GM12878 (cell line): ENCODE measurements around the gene RAP1GAP2. TPM values are rescaled to one million over a fixed set of nuclear protein-coding genes. Genes with fewer than 3 reads are reported as not detected.
A peak's percentile ranks its signal among the peaks of the same experiment; 100 is the strongest.

Source experiments
- ASH2L ChIP-seq: fragments of 300-600, 200-600 bp; sonication (generic); IDR thresholded peaks from 2 replicates; pipeline ENCODE4 v1.6.1; 2017; ENCODE audit warnings: low read depth, mild to moderate bottlenecking, borderline replicate concordance
- BACH1 ChIP-seq: fragments of 450-650 bp; IDR thresholded peaks from 2 replicates; pipeline ENCODE4 v1.6.1; 2017; ENCODE audit warnings: mild to moderate bottlenecking, borderline replicate concordance
- CHD2 ChIP-seq: IDR thresholded peaks from 2 replicates; pipeline ENCODE4 v1.6.1; 2011; ENCODE audit warnings: low read depth, low read length, improper control_type of control experiment, borderline replicate concordance
- E2F8 ChIP-seq: fragments of 450-650 bp; IDR thresholded peaks from 2 replicates; pipeline ENCODE4 v1.6.1; 2018; ENCODE audit warnings: mild to moderate bottlenecking, low read depth, moderate library complexity; ENCODE audit not compliant: partially characterized antibody
- ELK1 ChIP-seq: IDR thresholded peaks from 2 replicates; pipeline ENCODE4 v1.6.1; 2012; ENCODE audit warnings: low read depth, low read length, improper control_type of control experiment
- LARP7 ChIP-seq: fragments of 450-650 bp; IDR thresholded peaks from 2 replicates; pipeline ENCODE4 v1.6.1; 2017; ENCODE audit warnings: mild to moderate bottlenecking
- MLLT1 ChIP-seq: fragments of 450-650 bp; IDR thresholded peaks from 2 replicates; pipeline ENCODE4 v1.6.1; 2016; ENCODE audit warnings: mild to moderate bottlenecking
- NR2C1 ChIP-seq: fragments of 450-650 bp; IDR thresholded peaks from 2 replicates; pipeline ENCODE4 v1.6.1; 2017; ENCODE audit warnings: antibody characterized with exemption, mild to moderate bottlenecking, moderate library complexity
- NR2C2 ChIP-seq: IDR thresholded peaks from 2 replicates; pipeline ENCODE4 v1.6.1; 2011; ENCODE audit warnings: borderline replicate concordance, low read depth; ENCODE audit not compliant: control insufficient read depth, insufficient read length
- NR2F1 ChIP-seq: fragments of 450-650 bp; conservative IDR thresholded peaks from 2 replicates; pipeline ENCODE4 v1.6.1; 2017; ENCODE audit warnings: mild to moderate bottlenecking
- RELB ChIP-seq: fragments of 450-650 bp; IDR thresholded peaks from 2 replicates; pipeline ENCODE4 v1.6.1; 2017; ENCODE audit warnings: low read depth, mild to moderate bottlenecking, moderate library complexity
- SP1 ChIP-seq: IDR thresholded peaks from one replicate; pipeline ENCODE4 v1.6.1; 2011; ENCODE audit warnings: low read depth, low read length
- ZBTB40 ChIP-seq: fragments of 450-650 bp; IDR thresholded peaks from 2 replicates; pipeline ENCODE4 v1.6.1; 2016; ENCODE audit warnings: mild to moderate bottlenecking, moderate library complexity, borderline replicate concordance
- polyA plus RNA-seq, 11 experiments: library from polyadenylated mRNA; depleted of rRNA in 4 of 11; unstranded in 6 of 11; stranded (reverse) in 5 of 11; fragments of >200 nt; fragmentation: Nextera tagmentation in 4 of 11; fragmentation: Illumina TruSeq in 1 of 11; extraction: Ambion mirVana in 4 of 11; extraction: Trizol in 1 of 11; gene quantifications; 1 replicate in 1 of 11; 2 replicates in 10 of 11; pipeline versions ENCODE4 v1.2.1 to v1.2.3, GENCODE V29; 2011 to 2016; ENCODE audit warnings: inconsistent platforms in 2 of 11, missing spikeins in 2 of 11, low read depth in 1 of 11
- total RNA-seq, 4 experiments: library from RNA; depleted of rRNA in 3 of 4; stranded (reverse); fragments of >200 nt in 3 of 4; fragmentation: Illumina TruSeq in 1 of 4; extraction: Trizol in 1 of 4; gene quantifications; 2 replicates each; pipeline versions ENCODE4 v1.2.1 to v1.2.3, GENCODE V29; 2013 to 2021

The RAP1GAP2 gene
- total and polyA plus RNA-seq, 10 of the 15 experiments (the other 5 are each of a cell fraction or from before 2014, with no cell fraction given) = 0.03 to 0.95 (median 0.49) TPM; not detected in 2

- TF ChIP-seq NR2C2 (no peak), NR2C1 (no peak), RELB (peak; percentile 64), NR2F1 (peak; percentile 77), SP1 (peak; percentile 32), BACH1 (0 out of 2 replicates have a peak, but pooled peaks have one; percentile 36), ZBTB40 (no peak), CHD2 (0 out of 2 replicates have a peak, but pooled peaks have one; percentile 23), E2F8 (no peak), LARP7 (no peak; the same call in 1 of the 2 replicates), ASH2L (no peak), MLLT1 (0 out of 2 replicates have a peak, but pooled peaks have one; percentile 51), ELK1 (no peak)
These were observed 206.5 kb downstream of the RAP1GAP2 start (continued) for GRCh38 chr17:3002538-3003295.
